ENCODE results near the gene SLC26A1. TPM values are rescaled to one million over a fixed set of nuclear protein-coding genes. Genes with fewer than 3 reads are reported as not detected.
A peak's percentile ranks its signal among the peaks of the same experiment; 100 is the strongest.
"Not testable (repeated sequence)": the region's sequence is repeated elsewhere in the genome, so short reads cannot be mapped to it uniquely, and the experiment has no call there.

Gene SLC26A1
- polyA plus RNA-seq, 5 donors = 3.5 to 9.1 (median 5.2) TPM

DNA sequence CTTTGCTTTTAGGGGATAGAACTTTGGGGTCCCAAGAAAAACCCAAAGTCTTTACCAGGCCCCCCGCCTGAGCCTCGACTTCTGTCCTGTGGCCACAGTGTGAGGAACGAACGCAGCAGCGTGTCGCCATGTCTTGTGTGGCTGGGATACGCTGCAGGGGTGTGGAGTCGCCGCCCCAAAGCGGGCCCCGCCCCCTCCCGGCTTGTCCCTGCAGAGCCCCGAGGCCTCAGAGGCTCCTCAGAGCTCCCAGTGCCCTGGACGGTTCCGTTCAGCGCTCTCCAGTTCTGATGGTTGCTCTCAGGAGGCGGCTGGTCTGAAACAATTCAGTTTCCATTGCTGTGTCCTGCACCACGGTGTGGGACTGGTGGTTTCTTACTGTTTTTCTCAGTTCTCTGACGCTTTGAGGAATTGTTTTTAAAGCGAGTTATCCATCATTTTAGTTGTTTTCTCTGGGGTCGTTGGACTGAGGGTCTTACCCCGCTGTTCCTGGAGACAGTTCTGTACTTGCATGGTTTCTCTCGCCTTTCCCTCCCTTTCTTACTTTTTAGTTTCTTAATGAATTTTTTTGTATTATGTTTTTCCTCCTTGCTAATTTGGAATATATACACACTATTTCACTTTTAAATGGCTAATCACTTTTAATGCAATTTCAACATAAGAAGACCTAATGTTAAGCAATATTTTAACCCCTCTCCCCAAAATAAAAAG lies 7.9 kb downstream of the SLC26A1 start:
- DNase-seq = no peak

DNA sequence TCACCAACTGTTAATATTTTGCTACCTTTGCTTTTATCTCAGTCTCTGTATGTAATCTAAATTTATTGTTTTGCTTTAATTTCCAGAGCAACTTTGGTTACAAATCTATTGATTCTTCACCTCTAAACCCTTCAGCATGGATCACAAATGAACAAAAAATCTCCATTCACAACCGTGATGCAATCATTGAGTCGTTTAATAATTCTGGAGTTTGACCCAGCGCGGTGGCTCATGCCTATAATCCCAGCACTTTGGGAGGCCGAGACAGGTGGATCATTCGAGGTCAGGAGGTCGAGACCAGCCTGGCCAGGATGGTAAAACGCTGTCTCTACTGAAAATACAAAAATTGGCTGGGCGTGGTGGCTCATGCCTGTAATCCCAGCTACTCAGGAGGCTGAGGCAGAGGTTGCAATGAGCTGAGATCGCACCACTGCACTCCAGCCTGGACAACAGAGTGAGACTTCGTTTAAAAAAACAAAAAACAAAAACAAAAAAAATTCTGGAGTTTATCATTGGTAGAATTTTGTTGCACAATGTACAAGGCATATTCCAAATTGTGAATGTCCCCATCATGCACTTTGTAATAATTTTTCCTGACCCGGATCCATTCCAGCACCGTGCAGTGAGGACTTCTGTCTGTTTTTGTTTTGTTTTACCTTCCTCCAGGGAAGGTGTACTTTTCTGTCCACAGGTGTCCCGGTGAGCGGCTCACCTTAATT lies 8.7 kb downstream of the SLC26A1 start:
- no peak for DNase-seq

GRCh38 chr4:982814-983213 lies 10.4 kb downstream of the SLC26A1 start:
- no peak for DNase-seq

- no peak for DNase-seq
Measured at GRCh38 chr4:982291-982690, 10.9 kb downstream of the SLC26A1 start.

- no peak for DNase-seq
Measured at GRCh38 chr4:978957-979701, 14.1 kb downstream of the SLC26A1 start.

- not testable (repeated sequence) for DNase-seq
Measured at GRCh38 chr4:976016-976415, 17.2 kb downstream of the SLC26A1 start.

DNA sequence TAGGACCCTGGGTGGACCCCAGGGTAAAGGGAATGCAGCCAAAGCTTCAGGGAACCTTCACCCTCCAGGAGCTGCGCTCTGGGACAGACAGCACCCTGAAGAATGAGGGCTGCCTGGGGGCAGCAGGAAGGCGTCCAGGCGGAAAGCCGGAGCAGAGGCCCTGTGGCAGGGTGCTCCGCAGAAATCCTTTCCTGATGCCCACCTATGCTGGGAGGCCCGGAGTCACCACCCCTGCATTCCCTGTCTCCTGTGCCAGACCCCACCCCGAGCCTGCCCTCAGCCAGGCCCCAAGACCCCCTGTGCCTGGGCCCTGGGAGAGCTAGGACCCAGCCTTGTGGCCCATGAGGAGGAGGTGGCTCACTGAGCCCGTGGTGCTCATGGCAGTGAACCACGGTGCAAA lies 18.5 kb downstream of the SLC26A1 start:
- DNase-seq = no peak

- peak; percentile 62 to 68 for DNase-seq
Measured at GRCh38 chr4:973431-974397, 19.5 kb downstream of the SLC26A1 start, which contains the start of gene DGKQ. TSS of gene DGKQ (minus strand) at chr4:973569. CDS start at chr4:973482, 87 bp downstream.

- no peak for DNase-seq
Measured at GRCh38 chr4:972651-973424, 20.4 kb downstream of the SLC26A1 start.

- no peak for DNase-seq
Measured at GRCh38 chr4:971666-972500, 21.3 kb downstream of the SLC26A1 start.

DNA sequence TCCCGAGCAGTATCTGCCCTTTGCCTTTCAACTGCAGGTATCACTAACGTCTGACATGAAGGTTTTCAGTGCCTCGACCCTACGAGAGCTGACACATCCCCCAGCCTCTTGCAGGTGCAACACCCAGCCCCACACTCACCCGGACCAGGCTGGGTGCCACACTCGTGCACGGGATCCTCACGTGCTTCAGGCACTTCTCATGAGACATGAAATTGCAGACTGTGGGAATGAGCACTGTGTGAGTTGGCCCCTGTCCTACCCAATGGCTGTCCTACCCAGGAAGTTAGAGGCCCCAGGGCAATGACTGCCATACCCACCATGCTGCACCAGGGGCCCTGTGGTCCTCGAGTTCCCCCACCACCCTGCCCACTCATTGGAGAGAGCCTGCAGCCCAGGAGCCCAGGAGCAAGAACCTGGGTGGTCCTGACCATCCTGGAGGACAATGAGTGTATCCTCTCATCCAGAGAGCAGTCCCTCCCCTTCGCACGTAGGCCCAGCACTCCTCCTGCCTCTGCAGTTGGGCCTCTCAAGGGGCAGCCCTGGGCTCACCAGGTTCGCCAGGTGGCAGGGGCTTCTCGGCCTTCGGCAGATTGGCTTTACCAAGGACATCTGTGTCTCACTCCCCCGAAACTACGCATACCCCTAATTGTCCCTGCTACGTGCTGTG lies 22.2 kb downstream of the SLC26A1 start:
- DNase-seq = no peak

- no peak for DNase-seq
Measured at GRCh38 chr4:970046-970745, 23.0 kb downstream of the SLC26A1 start.

GRCh38 chr4:968621-969394 lies 24.4 kb downstream of the SLC26A1 start:
- DNase-seq = no peak

DNA sequence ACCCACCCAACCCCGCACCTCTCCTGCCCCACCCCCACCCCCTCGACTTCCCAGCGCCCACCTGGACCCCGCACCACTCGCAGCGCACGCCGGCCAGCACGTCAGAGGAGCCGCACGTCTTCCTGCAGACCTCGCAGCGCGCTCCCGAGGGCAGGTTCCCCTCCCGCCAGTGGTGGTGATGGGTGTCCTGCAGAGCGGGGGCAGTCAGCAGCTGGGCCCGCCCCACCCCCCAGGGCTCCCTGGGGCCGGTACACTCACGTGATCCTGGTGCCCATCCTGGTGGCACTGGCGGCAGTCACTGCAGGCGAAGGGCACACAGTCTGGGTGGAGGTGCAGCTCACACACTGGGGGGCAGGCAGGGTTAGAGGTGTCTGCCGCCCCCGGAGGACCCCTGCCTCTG lies 25.0 kb downstream of the SLC26A1 start:
- DNase-seq = no peak

DNA sequence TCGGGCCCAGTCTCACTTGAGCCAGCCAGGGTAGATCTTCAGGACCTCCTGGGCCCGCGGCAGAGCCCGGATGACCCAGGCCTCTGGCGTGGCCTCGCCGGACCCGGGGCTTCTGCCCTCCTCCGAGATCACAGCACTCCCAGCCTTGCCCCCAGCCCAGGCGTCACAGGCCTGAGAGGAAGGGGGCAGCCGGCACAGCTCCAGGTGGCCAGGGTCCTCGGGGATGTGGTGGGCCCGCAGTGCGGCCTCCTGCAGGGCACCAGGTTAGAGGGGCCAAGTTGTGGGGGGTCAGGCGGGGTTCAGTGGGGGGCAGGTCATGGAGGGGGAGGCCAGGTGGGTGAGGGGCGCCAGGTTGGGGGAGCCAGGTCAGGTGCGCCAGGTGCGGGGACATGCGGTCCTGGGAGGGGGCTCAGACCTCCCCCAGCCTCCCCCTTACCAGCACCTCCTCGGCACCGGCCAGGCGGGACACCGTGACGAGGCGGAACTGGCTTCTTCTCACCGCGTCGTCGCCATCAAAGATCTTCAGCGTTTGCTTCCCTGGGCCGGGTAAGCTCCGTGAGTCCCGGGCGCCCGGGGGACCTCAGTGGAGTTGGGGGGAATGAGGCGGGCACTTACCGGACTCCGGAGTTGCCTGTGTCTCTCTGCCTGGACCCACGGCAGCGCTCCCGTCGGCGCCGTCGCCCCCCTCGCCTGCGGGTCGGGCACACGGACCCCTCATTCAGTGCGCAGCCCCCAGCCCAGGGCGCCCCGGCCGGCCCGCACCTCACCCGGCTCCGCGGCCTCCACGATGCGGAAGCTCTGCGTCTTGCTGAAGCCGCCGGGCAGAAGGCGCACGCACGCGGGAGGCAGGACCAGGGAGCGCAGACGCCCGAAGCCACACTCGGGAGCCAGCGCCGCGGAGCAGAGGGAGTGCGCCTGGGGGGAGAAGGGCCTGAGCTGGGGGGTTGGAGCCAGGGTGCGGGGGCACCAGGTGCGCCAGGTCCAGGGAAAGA lies 25.8 kb downstream of the SLC26A1 start:
- no peak for DNase-seq
